Breast epithelium (tissue), 4 donors: ENCODE data around the gene MSANTD4. TPM values are rescaled to one million over a fixed set of nuclear protein-coding genes. Genes with fewer than 3 reads are reported as not detected.
"Not testable (repeated sequence)": the region's sequence is repeated elsewhere in the genome, so short reads cannot be mapped to it uniquely, and the experiment has no call there.

Source experiments
- DNase-seq, 2 donors: peaks; one replicate each; pipeline ENCODE4 v3.0.0-alpha.2; 2019; ENCODE audit warnings: low spot score in 2 of 2
- H3K27ac ChIP-seq, 2 donors: fragments of 200-600 bp; sonication (generic) in 1 of 2; one replicate each; pipeline ENCODE4 v1.5.1; 2016 to 2019; ENCODE audit warnings: mild to moderate bottlenecking in 1 of 2
- H3K27me3 ChIP-seq, 2 donors: fragments of 200-600 bp; sonication (generic) in 1 of 2; one replicate each; pipeline versions ENCODE4 v1.5.1 to v1.6.0; 2017 to 2019; ENCODE audit warnings: control low read depth in 1 of 2, mild to moderate bottlenecking in 1 of 2
- H3K36me3 ChIP-seq: fragments of 200-600 bp; one replicate; pipeline ENCODE4 v1.5.1; 2019
- H3K4me1 ChIP-seq, 2 donors: fragments of 200-600 bp; sonication (generic); one replicate each; pipeline ENCODE4 v1.5.1; 2016 to 2019; ENCODE audit warnings: control low read depth in 1 of 2
- H3K4me3 ChIP-seq, 3 donors: fragments of 200-600 bp; sonication (generic); 1 replicate in 2 of 3; 2 replicates in 1 of 3; pipeline ENCODE4 v1.5.1; 2016 to 2019; ENCODE audit warnings: mild to moderate bottlenecking in 3 of 3, moderate library complexity in 2 of 3
- H3K9me3 ChIP-seq, 2 donors: fragments of 200-600 bp; sonication (generic) in 1 of 2; one replicate each; pipeline ENCODE4 v1.5.1; 2016 to 2019; ENCODE audit warnings: control low read depth in 1 of 2
- CTCF ChIP-seq, 3 donors: fragments of 450-650 bp; IDR thresholded peaks; one replicate each; pipeline ENCODE4 v1.5.1; 2016 to 2017; ENCODE audit warnings: antibody characterized with exemption in 3 of 3, mild to moderate bottlenecking in 3 of 3, moderate library complexity in 3 of 3
- POLR2A ChIP-seq: fragments of 450-650 bp; IDR thresholded peaks from one replicate; pipeline ENCODE4 v1.6.1; 2016; ENCODE audit warnings: antibody characterized with exemption, mild to moderate bottlenecking, moderate library complexity
- POLR2AphosphoS5 ChIP-seq, 3 donors: sonication (generic); formaldehyde crosslinking; IDR thresholded peaks; one replicate each; pipeline ENCODE4 v1.6.1; 2017; ENCODE audit warnings: antibody characterized with exemption in 3 of 3
- intact Hi-C: fragments of 100-400 bp; cut with DNase I; formaldehyde crosslinking; loops from one replicate; pipeline ENCODE4 v1.15.1; 2023; ENCODE audit warnings: low total_unique reads
- total RNA-seq, 3 donors: library from RNA; depleted of rRNA; stranded (reverse); fragments of >200 nt; gene quantifications; one replicate each; pipeline ENCODE4 v1.1.0, GENCODE V29; 2016

Gene MSANTD4
- total RNA-seq, 3 donors from 2014 or later, result 18.9 to 29.0 (median 22.3) TPM

GRCh38 chr11:106015066-106015465, 7.0 kb downstream of the MSANTD4 start:
- no peaks in the 10 kb centered on the region for H3K4me1 ChIP-seq
- no peak for DNase-seq
- TF ChIP-seq CTCF (IDR thresholded peaks at IDR 0.05) (no peak), POLR2A (no peak)
- no peak overlapping the region for H3K4me3 ChIP-seq
- H3K9me3 ChIP-seq, result no peaks in the 10 kb centered on the region
- intact Hi-C loops, result no loop called here
- H3K36me3 ChIP-seq, result no peaks in the 10 kb centered on the region
- no peak overlapping the region for H3K27ac ChIP-seq
- no peaks in the 10 kb centered on the region for H3K27me3 ChIP-seq

- H3K27ac ChIP-seq, result no peak overlapping the region
- TF ChIP-seq CTCF (IDR thresholded peaks at IDR 0.05), result no peak
- TF ChIP-seq POLR2A, result no peak
- no peak for TF ChIP-seq POLR2AphosphoS5 (IDR thresholded peaks at IDR 0.05)
- no peaks in the 10 kb centered on the region for H3K4me1 ChIP-seq
- H3K27me3 ChIP-seq, result no peaks in the 10 kb centered on the region
- DNase-seq, result no peak
- no peaks in the 10 kb centered on the region for H3K9me3 ChIP-seq
- H3K4me3 ChIP-seq, result no peak overlapping the region
- intact Hi-C loops, result no loop called here
- H3K36me3 ChIP-seq, result peaks cover 3% of the 10 kb centered on the region
Observed at GRCh38 chr11:106014620-106015019, 7.4 kb downstream of the MSANTD4 start.

GRCh38 chr11:106014035-106014434, 8.0 kb downstream of the MSANTD4 start:
- H3K9me3 ChIP-seq, result no peaks in the 10 kb centered on the region
- H3K27ac ChIP-seq, result no peak overlapping the region
- no peaks in the 10 kb centered on the region for H3K4me1 ChIP-seq
- H3K4me3 ChIP-seq, result no peak overlapping the region
- TF ChIP-seq POLR2A, result no peak
- TF ChIP-seq POLR2AphosphoS5 (IDR thresholded peaks at IDR 0.05), result no peak
- no peak for TF ChIP-seq CTCF (IDR thresholded peaks at IDR 0.05)
- no peak for DNase-seq
- peaks cover 5% of the 10 kb centered on the region for H3K36me3 ChIP-seq
- intact Hi-C loops, result no loop called here
- H3K27me3 ChIP-seq, result no peaks in the 10 kb centered on the region

- H3K4me1 ChIP-seq, result no peaks in the 10 kb centered on the region
- H3K36me3 ChIP-seq, result peaks cover 5% of the 10 kb centered on the region
- no peak overlapping the region for H3K27ac ChIP-seq
- DNase-seq, result no peak
- no peak overlapping the region for H3K4me3 ChIP-seq
- intact Hi-C loops, result no loop called here
- no peaks in the 10 kb centered on the region for H3K27me3 ChIP-seq
- TF ChIP-seq POLR2AphosphoS5 (IDR thresholded peaks at IDR 0.05) (no peak), POLR2A (no peak), CTCF (IDR thresholded peaks at IDR 0.05) (no peak)
- H3K9me3 ChIP-seq, result no peaks in the 10 kb centered on the region
Observed at GRCh38 chr11:106012744-106013143, 9.3 kb downstream of the MSANTD4 start.

GRCh38 chr11:106011481-106011880, 10.6 kb downstream of the MSANTD4 start:
- no peak overlapping the region for H3K27ac ChIP-seq
- H3K36me3 ChIP-seq, result peaks cover 5% of the 10 kb centered on the region
- DNase-seq, result no peak
- H3K4me1 ChIP-seq, result no peaks in the 10 kb centered on the region
- no peak overlapping the region for H3K4me3 ChIP-seq
- H3K27me3 ChIP-seq, result no peaks in the 10 kb centered on the region
- H3K9me3 ChIP-seq, result no peaks in the 10 kb centered on the region
- intact Hi-C loops, result no loop called here
- no peak for TF ChIP-seq POLR2A
- TF ChIP-seq CTCF (IDR thresholded peaks at IDR 0.05), result no peak
- no peak for TF ChIP-seq POLR2AphosphoS5 (IDR thresholded peaks at IDR 0.05)

GRCh38 chr11:106003094-106003493, 18.9 kb downstream of the MSANTD4 start:
- H3K36me3 ChIP-seq, H3K4me1 ChIP-seq, intact Hi-C loops, H3K27ac ChIP-seq, H3K27me3 ChIP-seq, DNase-seq, H3K4me3 ChIP-seq: not testable (repeated sequence)
- peaks cover 8 to 16% of the 10 kb centered on the region in 2 donors for H3K9me3 ChIP-seq
